Lung (tissue), 12 donors: ENCODE measurements around the gene ABCD3. TPM values are rescaled to one million over a fixed set of nuclear protein-coding genes. Genes with fewer than 3 reads are reported as not detected.
"Not testable (repeated sequence)": the region's sequence is repeated elsewhere in the genome, so short reads cannot be mapped to it uniquely, and the experiment has no call there.

Experiments used
- ATAC-seq: fragments of 200-7000 bp; cut with Tn5 transposase; one replicate; pipeline ENCODE4 v1.9.1; 2020; ENCODE audit warnings: moderate number of reproducible peaks; ENCODE audit not compliant: insufficient read depth, low FRiP score
- DNase-seq, 3 donors: peaks; one replicate each; pipeline ENCODE4 v3.0.0-alpha.2; 2013 to 2017
- H3K27ac ChIP-seq, 2 donors: one replicate each; pipeline ENCODE4 v1.5.1; 2013; ENCODE audit warnings: mild to moderate bottlenecking in 2 of 2, moderate library complexity in 2 of 2, control low read depth in 1 of 2, inconsistent platforms in 1 of 2, low read depth in 1 of 2, low read length in 1 of 2
- H3K27me3 ChIP-seq, 3 donors: one replicate each; pipeline ENCODE4 v1.5.1; 2013; ENCODE audit warnings: low read length in 2 of 3; ENCODE audit not compliant: control insufficient read depth in 3 of 3, insufficient read depth in 3 of 3
- H3K36me3 ChIP-seq, 4 donors: one replicate each; pipeline ENCODE4 v1.5.1; 2013; ENCODE audit warnings: low read length in 4 of 4, mild to moderate bottlenecking in 1 of 4, moderate library complexity in 1 of 4; ENCODE audit not compliant: control insufficient read depth in 4 of 4, insufficient read depth in 4 of 4
- H3K4me1 ChIP-seq, 5 donors: one replicate each; pipeline ENCODE4 v1.5.1; 2013; ENCODE audit warnings: low read length in 5 of 5, mild to moderate bottlenecking in 2 of 5, moderate library complexity in 1 of 5; ENCODE audit not compliant: control insufficient read depth in 5 of 5, insufficient read depth in 5 of 5
- H3K4me3 ChIP-seq: one replicate; pipeline ENCODE4 v1.5.1; 2013; ENCODE audit warnings: mild to moderate bottlenecking, control low read depth, moderate library complexity
- H3K9ac ChIP-seq, 2 donors: one replicate each; pipeline ENCODE4 v1.5.1; 2013; ENCODE audit warnings: low read length in 2 of 2, control low read depth in 1 of 2; ENCODE audit not compliant: insufficient read depth in 1 of 2
- H3K9me3 ChIP-seq, 4 donors: one replicate each; pipeline ENCODE4 v1.5.1; 2013; ENCODE audit warnings: low read length in 3 of 4, mild to moderate bottlenecking in 1 of 4, moderate library complexity in 1 of 4; ENCODE audit not compliant: control insufficient read depth in 4 of 4, insufficient read depth in 3 of 4
- WGBS, 2 donors: extraction: QIAGEN DNeasy Blood & Tissue Kit; methylation state at CpG; one replicate each; pipeline ENCODE4 v1.1.7; 2013; 5-methylcytosine and 5-hydroxymethylcytosine counted together
- polyA plus RNA-seq, 2 donors: library from polyadenylated mRNA; stranded (reverse); fragments of 200-250 nt; gene quantifications; one replicate each; pipeline ENCODE4 v1.2.1, GENCODE V29; 2013
- total RNA-seq, 2 donors: library from RNA; depleted of rRNA in 1 of 2; stranded (reverse); fragments of >200 nt in 1 of 2; gene quantifications; one replicate each; pipeline ENCODE4 v1.2.1, GENCODE V29; 2014 to 2021
- TF ChIP-seq, protein P1 (sequence below): IDR thresholded peaks from 2 replicates; pipeline ENCODE4 v1.5.1; 2012; ENCODE audit warnings: mild to moderate bottlenecking; ENCODE audit errors: control extremely low read depth, extremely low read depth
- donor health status: control.
- donor health status: control.
- donor health status: Bipolar disorder and iron deficiency.
- donor health status: healthy.
- donor health status: DM: yes; HTN: yes; CAD: no.

The ABCD3 gene
- total and polyA plus RNA-seq, 4 donors, result 28.5 to 80.7 (median 43.8) TPM

- ATAC-seq, DNase-seq, H3K27me3 ChIP-seq, H3K27ac ChIP-seq, H3K4me1 ChIP-seq, H3K4me3 ChIP-seq, H3K9ac ChIP-seq: not testable (repeated sequence)
- WGBS, 2 donors, result 97% methylated on average over 6 of the region's 6 CpGs
- Histone ChIP-seq H3K36me3 (peaks cover 6 to 13% (median 10%) of the 10 kb centered on the region in 4 donors), H3K9me3 (peaks cover 0 to 32% (median 5%) of the 10 kb centered on the region in 4 donors)
These were observed 28.0 kb downstream of the ABCD3 start for GRCh38 chr1:94446177-94446576.

- DNase-seq, H3K9ac ChIP-seq, H3K27me3 ChIP-seq, ATAC-seq, H3K4me1 ChIP-seq, H3K27ac ChIP-seq, H3K4me3 ChIP-seq: not testable (repeated sequence)
- H3K9me3 ChIP-seq, result peaks cover 0 to 32% (median 5%) of the 10 kb centered on the region in 4 donors
- peaks cover 6 to 15% (median 13%) of the 10 kb centered on the region in 4 donors for H3K36me3 ChIP-seq
- 98% methylated on average over 3 of the region's 3 CpGs for WGBS, 2 donors
These were observed 30.6 kb downstream of the ABCD3 start for GRCh38 chr1:94448741-94449140.

DNA sequence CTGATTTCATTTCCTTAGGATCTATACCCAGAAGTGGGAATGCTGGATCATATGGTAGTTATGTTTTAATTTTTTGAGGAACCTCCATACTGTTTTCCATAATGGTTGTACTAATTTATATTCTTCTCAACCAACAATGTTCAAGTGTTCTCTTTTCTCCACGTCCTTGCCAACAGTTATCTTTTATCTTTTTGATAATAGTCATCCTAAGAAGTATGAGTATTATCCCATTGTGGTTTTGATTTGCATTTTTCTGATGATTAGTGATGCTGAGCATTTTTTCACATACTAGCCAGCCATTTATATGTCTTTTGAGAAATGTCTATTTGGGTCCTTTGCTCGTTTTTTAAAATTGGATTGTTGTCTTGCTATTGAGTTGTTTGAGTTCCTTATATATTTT, 38.5 kb downstream of the ABCD3 start:
- H3K27ac ChIP-seq, result no peak overlapping the region
- TF ChIP-seq, protein P1, sequence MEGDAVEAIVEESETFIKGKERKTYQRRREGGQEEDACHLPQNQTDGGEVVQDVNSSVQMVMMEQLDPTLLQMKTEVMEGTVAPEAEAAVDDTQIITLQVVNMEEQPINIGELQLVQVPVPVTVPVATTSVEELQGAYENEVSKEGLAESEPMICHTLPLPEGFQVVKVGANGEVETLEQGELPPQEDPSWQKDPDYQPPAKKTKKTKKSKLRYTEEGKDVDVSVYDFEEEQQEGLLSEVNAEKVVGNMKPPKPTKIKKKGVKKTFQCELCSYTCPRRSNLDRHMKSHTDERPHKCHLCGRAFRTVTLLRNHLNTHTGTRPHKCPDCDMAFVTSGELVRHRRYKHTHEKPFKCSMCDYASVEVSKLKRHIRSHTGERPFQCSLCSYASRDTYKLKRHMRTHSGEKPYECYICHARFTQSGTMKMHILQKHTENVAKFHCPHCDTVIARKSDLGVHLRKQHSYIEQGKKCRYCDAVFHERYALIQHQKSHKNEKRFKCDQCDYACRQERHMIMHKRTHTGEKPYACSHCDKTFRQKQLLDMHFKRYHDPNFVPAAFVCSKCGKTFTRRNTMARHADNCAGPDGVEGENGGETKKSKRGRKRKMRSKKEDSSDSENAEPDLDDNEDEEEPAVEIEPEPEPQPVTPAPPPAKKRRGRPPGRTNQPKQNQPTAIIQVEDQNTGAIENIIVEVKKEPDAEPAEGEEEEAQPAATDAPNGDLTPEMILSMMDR, result no peak
- peaks cover 0 to 2% (median 0%) of the 10 kb centered on the region in 4 donors for H3K9me3 ChIP-seq
- no peaks in the 10 kb centered on the region for H3K27me3 ChIP-seq
- ATAC-seq, result no peak
- no peak for DNase-seq
- H3K36me3 ChIP-seq, result peaks cover 0 to 15% (median 6%) of the 10 kb centered on the region in 4 donors
- H3K9ac ChIP-seq, result no peak overlapping the region
- no peak overlapping the region for H3K4me3 ChIP-seq
- H3K4me1 ChIP-seq, result no peaks in the 10 kb centered on the region
- 90 to 94% methylated on average over 2 of the region's 2 CpGs for WGBS, 2 donors

DNA sequence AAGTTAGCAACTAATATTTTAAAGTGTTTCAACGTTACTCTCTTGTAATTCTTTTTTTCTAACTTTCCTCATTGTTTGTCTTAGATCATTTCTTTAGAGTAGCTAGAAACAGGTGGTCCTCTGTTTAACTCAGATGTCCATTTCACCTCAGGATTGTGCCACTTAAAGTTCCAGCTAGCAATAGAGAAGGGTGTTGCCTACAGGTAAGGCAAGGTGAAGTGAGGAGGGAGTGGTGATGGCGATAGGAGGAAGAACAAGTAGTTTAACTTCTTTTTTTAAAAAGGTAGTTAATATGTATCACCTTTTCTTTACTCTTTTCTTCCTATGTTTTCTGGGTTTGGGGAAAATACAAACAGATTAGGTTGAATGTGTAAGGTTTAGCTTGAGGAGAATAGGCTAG, 44.4 kb downstream of the ABCD3 start:
- ATAC-seq, result no peak
- Histone ChIP-seq H3K4me3 (no peak overlapping the region), H3K36me3 (peaks cover 3 to 18% (median 8%) of the 10 kb centered on the region in 4 donors), H3K4me1 (peaks cover 0 to 9% (median 0%) of the 10 kb centered on the region in 5 donors), H3K27ac (no peak overlapping the region), H3K9ac (no peak overlapping the region), H3K9me3 (no peaks in the 10 kb centered on the region), H3K27me3 (no peaks in the 10 kb centered on the region)
- TF ChIP-seq, protein P1, result no peak
- no peak for DNase-seq
- WGBS, 2 donors, result 69 to 84% methylated on average over 2 of the region's 2 CpGs
